Neural crest cell (in vitro differentiated cells): ENCODE results near the gene PTPRR. TPM values are rescaled to one million over a fixed set of nuclear protein-coding genes. Genes with fewer than 3 reads are reported as not detected.
A peak's percentile ranks its signal among the peaks of the same experiment; 100 is the strongest.

Experiments used
- DNase-seq: peaks from one replicate; pipeline ENCODE4 v3.0.0; 2021; ENCODE audit warnings: low read depth, mixed read lengths, low spot score
- H3K27ac Mint-ChIP-seq: one replicate; pipeline ENCODE4 v1.8.0; 2021; ENCODE audit warnings: mild to moderate bottlenecking, mixed read lengths; ENCODE audit not compliant: unreplicated experiment
- H3K27me3 Mint-ChIP-seq: 2 replicates; pipeline ENCODE4 v1.8.0; 2021; ENCODE audit warnings: low read depth, mild to moderate bottlenecking, mixed read lengths
- H3K36me3 Mint-ChIP-seq: 2 replicates; pipeline ENCODE4 v1.8.0; 2021; ENCODE audit warnings: low read depth, mild to moderate bottlenecking, mixed read lengths
- H3K4me1 Mint-ChIP-seq: 2 replicates; pipeline ENCODE4 v1.8.0; 2021; ENCODE audit warnings: mixed read lengths
- H3K4me3 Mint-ChIP-seq: one replicate; pipeline ENCODE4 v1.8.0; 2021; ENCODE audit warnings: mild to moderate bottlenecking, mixed read lengths
- H3K9me3 Mint-ChIP-seq: 2 replicates; pipeline ENCODE4 v1.8.0; 2021; ENCODE audit warnings: mixed read lengths
- total RNA-seq: library from RNA; stranded (reverse); gene quantifications from 2 replicates; pipeline ENCODE4 v1.2.1, GENCODE V29; 2021
- TF ChIP-seq, protein P1 (sequence below): fragments of 200-600 bp; sonication (generic); conservative IDR thresholded peaks from 2 replicates; pipeline ENCODE4 v1.5.0; 2021; ENCODE audit warnings: antibody characterized with exemption, mild to moderate bottlenecking

Gene PTPRR
- total RNA-seq, 1 donor from 2014 or later = 0.61 TPM

DNA sequence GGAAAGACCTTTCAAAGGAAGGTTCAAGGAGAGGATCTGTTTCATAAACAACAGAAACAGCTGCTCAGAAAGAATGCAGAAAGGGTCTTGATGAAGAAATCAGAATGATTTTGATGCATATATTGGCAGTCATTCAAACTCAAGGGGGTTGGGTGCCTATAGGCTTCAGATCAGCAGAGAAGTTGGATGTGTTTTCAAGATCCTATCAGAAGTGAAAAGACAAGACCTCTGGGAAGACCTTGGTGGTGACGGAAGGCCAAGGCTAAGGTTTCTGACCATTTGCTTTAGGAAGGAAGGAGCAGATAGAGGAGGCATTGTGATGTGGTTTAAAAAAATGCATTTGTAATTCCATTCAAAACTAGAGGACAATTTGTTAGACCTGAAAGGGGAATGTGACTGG, 268.1 kb downstream of the PTPRR start:
- Mint-ChIP-seq H3K4me1 (no peaks in the 10 kb centered on the region), H3K9me3 (no peaks in the 10 kb centered on the region), H3K27ac (no peak overlapping the region), H3K27me3 (no peaks in the 10 kb centered on the region), H3K36me3 (no peaks in the 10 kb centered on the region), H3K4me3 (no peak overlapping the region)
- DNase-seq = no peak
- TF ChIP-seq, protein P1, sequence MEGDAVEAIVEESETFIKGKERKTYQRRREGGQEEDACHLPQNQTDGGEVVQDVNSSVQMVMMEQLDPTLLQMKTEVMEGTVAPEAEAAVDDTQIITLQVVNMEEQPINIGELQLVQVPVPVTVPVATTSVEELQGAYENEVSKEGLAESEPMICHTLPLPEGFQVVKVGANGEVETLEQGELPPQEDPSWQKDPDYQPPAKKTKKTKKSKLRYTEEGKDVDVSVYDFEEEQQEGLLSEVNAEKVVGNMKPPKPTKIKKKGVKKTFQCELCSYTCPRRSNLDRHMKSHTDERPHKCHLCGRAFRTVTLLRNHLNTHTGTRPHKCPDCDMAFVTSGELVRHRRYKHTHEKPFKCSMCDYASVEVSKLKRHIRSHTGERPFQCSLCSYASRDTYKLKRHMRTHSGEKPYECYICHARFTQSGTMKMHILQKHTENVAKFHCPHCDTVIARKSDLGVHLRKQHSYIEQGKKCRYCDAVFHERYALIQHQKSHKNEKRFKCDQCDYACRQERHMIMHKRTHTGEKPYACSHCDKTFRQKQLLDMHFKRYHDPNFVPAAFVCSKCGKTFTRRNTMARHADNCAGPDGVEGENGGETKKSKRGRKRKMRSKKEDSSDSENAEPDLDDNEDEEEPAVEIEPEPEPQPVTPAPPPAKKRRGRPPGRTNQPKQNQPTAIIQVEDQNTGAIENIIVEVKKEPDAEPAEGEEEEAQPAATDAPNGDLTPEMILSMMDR = no peak

DNA sequence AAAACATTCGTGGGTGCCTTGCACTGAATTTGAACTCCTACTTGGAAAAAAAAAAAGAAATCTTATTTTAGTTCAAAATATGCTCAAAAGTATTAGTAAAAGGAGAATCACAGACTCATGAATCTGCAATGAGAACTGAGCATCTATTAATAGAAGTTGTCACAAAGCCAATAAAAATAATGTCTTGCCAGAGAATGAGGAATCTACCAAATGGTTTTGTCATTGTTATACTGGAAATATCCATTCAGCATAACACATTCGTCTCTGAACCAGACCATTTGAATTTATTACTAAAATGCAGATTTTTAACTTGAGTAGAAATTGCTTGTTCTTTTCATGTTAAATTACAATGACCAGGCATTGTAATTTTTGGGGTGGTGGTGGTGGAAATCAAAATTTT, 271.7 kb downstream of the PTPRR start:
- no peak overlapping the region for H3K27ac Mint-ChIP-seq
- H3K4me1 Mint-ChIP-seq = peaks cover 17% of the 10 kb centered on the region
- H3K4me3 Mint-ChIP-seq = no peak overlapping the region
- TF ChIP-seq, protein P1 = no peak
- peaks cover 3% of the 10 kb centered on the region for H3K27me3 Mint-ChIP-seq
- no peaks in the 10 kb centered on the region for H3K9me3 Mint-ChIP-seq
- H3K36me3 Mint-ChIP-seq = no peaks in the 10 kb centered on the region
- DNase-seq = no peak

DNA sequence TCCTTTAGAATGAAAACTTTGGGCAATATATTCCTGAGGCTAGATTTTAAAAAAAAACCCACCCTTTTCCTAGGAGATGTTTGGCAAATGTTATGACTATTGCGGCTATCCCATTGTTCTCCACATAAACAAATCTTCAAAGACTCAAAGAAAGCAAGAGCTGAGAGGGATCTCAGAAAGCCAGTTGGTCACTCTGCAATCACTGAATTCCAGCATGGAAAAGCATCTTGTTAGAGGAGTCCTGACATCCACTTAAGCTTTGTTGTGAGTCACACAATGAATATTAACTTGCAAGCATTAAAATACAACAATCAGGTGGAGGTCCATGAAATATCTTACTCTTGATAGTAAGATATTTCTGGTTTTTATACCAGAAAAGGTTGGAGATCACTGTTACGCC, 272.3 kb downstream of the PTPRR start:
- Mint-ChIP-seq H3K27ac (no peak overlapping the region), H3K4me1 (peaks cover 17% of the 10 kb centered on the region), H3K36me3 (no peaks in the 10 kb centered on the region), H3K4me3 (no peak overlapping the region), H3K27me3 (peaks cover 3% of the 10 kb centered on the region), H3K9me3 (no peaks in the 10 kb centered on the region)
- DNase-seq = no peak
- TF ChIP-seq, protein P1 = no peak

DNA sequence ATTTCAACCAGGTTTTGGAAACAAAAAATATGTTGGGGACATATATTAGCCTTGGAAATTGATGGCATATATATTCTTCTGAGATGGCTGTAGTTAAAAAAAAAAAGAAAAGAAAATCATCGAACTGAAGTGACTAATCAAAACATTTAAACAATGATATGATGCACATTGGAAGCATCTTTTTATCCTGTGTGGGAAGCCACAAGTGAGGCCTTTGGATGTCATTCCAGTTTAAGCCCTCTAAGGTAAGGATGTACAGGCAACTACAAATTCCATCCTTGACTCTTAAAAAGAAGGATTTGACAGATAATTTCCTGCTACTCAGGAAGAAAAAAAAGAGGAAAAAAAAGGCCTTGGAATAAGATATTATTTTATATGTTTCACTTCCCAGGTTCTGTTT, 273.7 kb downstream of the PTPRR start:
- peaks cover 3% of the 10 kb centered on the region for H3K27me3 Mint-ChIP-seq
- DNase-seq = no peak
- H3K27ac Mint-ChIP-seq = no peak overlapping the region
- H3K4me3 Mint-ChIP-seq = no peak overlapping the region
- H3K4me1 Mint-ChIP-seq = peaks cover 17% of the 10 kb centered on the region
- TF ChIP-seq, protein P1 = no peak
- H3K9me3 Mint-ChIP-seq = no peaks in the 10 kb centered on the region
- no peaks in the 10 kb centered on the region for H3K36me3 Mint-ChIP-seq

DNA sequence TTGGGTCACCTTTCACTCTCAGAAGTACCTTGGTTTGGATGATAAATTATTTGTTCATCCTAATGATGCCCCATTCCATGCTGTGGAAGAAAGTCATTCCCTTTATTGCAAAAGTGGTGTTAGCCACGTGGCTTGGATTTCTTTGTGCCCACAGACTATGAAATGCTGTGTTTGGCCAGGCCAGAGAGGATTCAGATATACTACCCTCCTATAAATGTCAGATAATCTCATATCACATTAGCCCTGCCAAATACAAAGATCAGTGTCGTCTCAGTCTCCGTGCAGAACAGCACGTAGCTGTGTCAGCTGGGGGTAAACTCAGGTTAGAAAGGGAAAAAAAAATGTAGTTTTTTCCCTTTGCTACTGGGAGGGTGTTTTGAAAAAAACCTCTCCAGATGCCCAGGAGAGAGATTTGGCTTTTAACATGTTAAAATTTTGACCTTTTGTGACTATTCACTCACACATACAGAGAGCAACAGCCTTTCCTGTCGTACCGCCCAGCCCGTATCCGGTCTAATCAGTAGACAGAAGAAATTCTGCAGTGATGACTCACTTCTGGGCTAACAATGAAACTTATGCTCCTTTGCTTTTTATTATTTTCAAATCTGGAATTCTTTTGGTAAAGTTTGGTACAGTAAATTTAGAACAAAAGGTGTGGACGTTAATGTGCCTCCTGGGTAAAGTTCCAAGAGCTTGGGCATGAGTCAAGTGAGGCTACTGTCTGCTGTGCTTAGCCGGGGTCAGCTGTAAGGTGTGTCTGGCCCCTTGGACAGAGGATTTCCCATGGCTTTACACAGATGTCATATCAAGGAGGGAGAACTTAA, 274.8 kb downstream of the PTPRR start:
- Mint-ChIP-seq H3K4me3 (no peak overlapping the region), H3K27ac (peak overlapping the region; percentile 9), H3K36me3 (no peaks in the 10 kb centered on the region), H3K27me3 (peaks cover 3% of the 10 kb centered on the region), H3K4me1 (peaks cover 17% of the 10 kb centered on the region), H3K9me3 (no peaks in the 10 kb centered on the region)
- DNase-seq = no peak
- TF ChIP-seq, protein P1 = no peak
